OCI-LY3 (cell line): ENCODE results near the gene CCDC32.

Experiments
- H2AFZ ChIP-seq: fragments of 200-600, 300-600 bp; shearing (Covaris generic); 2 replicates; pipeline ENCODE4 v1.6.0; 2014; ENCODE audit warnings: antibody characterized with exemption, low read depth, low read length
- H3K27ac ChIP-seq: fragments of 200-600, 300-600 bp; sonication (generic); 2 replicates; pipeline ENCODE4 v1.5.1; 2014; ENCODE audit warnings: mild to moderate bottlenecking, low read length, moderate library complexity, mixed read lengths
- H3K27me3 ChIP-seq: fragments of 200-600, 300-600 bp; sonication (generic); 2 replicates; pipeline ENCODE4 v1.6.1; 2014; ENCODE audit warnings: low read depth, low read length, mixed read lengths
- H3K36me3 ChIP-seq: fragments of 200-600, 300-600 bp; sonication (generic); replicated peaks from 2 replicates; pipeline ENCODE3; 2014; ENCODE audit warnings: low read depth, low read length, mixed read lengths
- H3K4me1 ChIP-seq: fragments of 300-600, 200-600 bp; sonication (generic); 2 replicates; pipeline ENCODE4 v1.6.1; 2014; ENCODE audit warnings: low read length, mixed read lengths
- H3K4me2 ChIP-seq: fragments of 200-600, 300-600 bp; sonication (generic); 2 replicates; pipeline ENCODE4 v1.6.1; 2014; ENCODE audit warnings: low read length, mixed read lengths
- H3K4me3 ChIP-seq: fragments of 300-600, 200-600 bp; sonication (generic); 2 replicates; pipeline ENCODE4 v1.5.1; 2014; ENCODE audit warnings: antibody characterized with exemption, mild to moderate bottlenecking, low read length, moderate library complexity
- H3K79me2 ChIP-seq: fragments of 300-600, 200-600 bp; shearing (Covaris generic); 2 replicates; pipeline ENCODE4 v1.6.1; 2014; ENCODE audit warnings: mild to moderate bottlenecking, low read length, mixed read lengths
- H3K9ac ChIP-seq: fragments of 300-600, 200-600 bp; shearing (Covaris generic); 2 replicates; pipeline ENCODE4 v1.6.0; 2014; ENCODE audit warnings: mild to moderate bottlenecking, low read length, moderate library complexity
- H3K9me3 ChIP-seq: fragments of 200-600, 300-600 bp; shearing (Covaris generic); 2 replicates; pipeline ENCODE4 v1.6.1; 2014; ENCODE audit warnings: low read length, mixed read lengths; ENCODE audit not compliant: insufficient read depth
- H4K20me1 ChIP-seq: fragments of 200-600, 300-600 bp; sonication (generic); 2 replicates; pipeline ENCODE4 v1.6.1; 2016; ENCODE audit warnings: low read length, mixed read lengths; ENCODE audit not compliant: insufficient read depth
- CTCF ChIP-seq: fragments of 200-600, 300-600 bp; sonication (generic); IDR thresholded peaks from 2 replicates; pipeline ENCODE4 v1.5.1; 2014; ENCODE audit warnings: antibody characterized with exemption, low read length, low read depth
- EZH2phosphoT487 ChIP-seq: fragments of 200-600 bp; shearing (Covaris generic); IDR thresholded peaks from 2 replicates; pipeline ENCODE4 v1.6.1; 2018; ENCODE audit warnings: antibody characterized with exemption, mixed run types, low read depth

CCDC32 gene

GRCh38 chr15:40598672-40599071 is 33.8 kb upstream of the CCDC32 start:
- H3K9me3 ChIP-seq = no peaks in the 10 kb centered on the region
- no peaks in the 10 kb centered on the region for H3K36me3 ChIP-seq
- H3K79me2 ChIP-seq = peaks cover 63% of the 10 kb centered on the region
- H3K4me2 ChIP-seq = no peak overlapping the region
- no peak overlapping the region for H3K27ac ChIP-seq
- no peak overlapping the region for H2AFZ ChIP-seq
- H3K4me3 ChIP-seq = no peak overlapping the region
- H3K9ac ChIP-seq = no peak overlapping the region
- no peak for TF ChIP-seq CTCF
- TF ChIP-seq EZH2phosphoT487 = no peak
- H3K27me3 ChIP-seq = no peaks in the 10 kb centered on the region
- no peaks in the 10 kb centered on the region for H4K20me1 ChIP-seq
- peaks cover 4% of the 10 kb centered on the region; the same call in 1 of the 2 replicates for H3K4me1 ChIP-seq

- Histone ChIP-seq H3K9me3 (no peaks in the 10 kb centered on the region), H3K4me3 (no peak overlapping the region), H3K27ac (no peak overlapping the region), H2AFZ (no peak overlapping the region), H3K9ac (no peak overlapping the region), H3K36me3 (no peaks in the 10 kb centered on the region), H3K79me2 (peaks cover 63% of the 10 kb centered on the region), H4K20me1 (no peaks in the 10 kb centered on the region), H3K4me2 (no peak overlapping the region), H3K4me1 (peaks cover 8% of the 10 kb centered on the region), H3K27me3 (no peaks in the 10 kb centered on the region)
- no peak for TF ChIP-seq EZH2phosphoT487
- TF ChIP-seq CTCF = no peak
Measured at GRCh38 chr15:40598126-40598525, 33.3 kb upstream of the CCDC32 start.

GRCh38 chr15:40597024-40597423 is 32.2 kb upstream of the CCDC32 start:
- no peak overlapping the region for H2AFZ ChIP-seq
- H3K27me3 ChIP-seq = no peaks in the 10 kb centered on the region
- no peaks in the 10 kb centered on the region for H4K20me1 ChIP-seq
- peaks cover 63% of the 10 kb centered on the region for H3K79me2 ChIP-seq
- TF ChIP-seq CTCF (no peak), EZH2phosphoT487 (no peak)
- no peak overlapping the region for H3K4me3 ChIP-seq
- H3K4me2 ChIP-seq = no peak overlapping the region
- H3K4me1 ChIP-seq = peaks cover 15% of the 10 kb centered on the region
- H3K9me3 ChIP-seq = no peaks in the 10 kb centered on the region
- H3K36me3 ChIP-seq = no peaks in the 10 kb centered on the region
- no peak overlapping the region for H3K9ac ChIP-seq
- no peak overlapping the region for H3K27ac ChIP-seq

GRCh38 chr15:40595773-40596172 is 30.9 kb upstream of the CCDC32 start:
- H3K4me1 ChIP-seq = peaks cover 15% of the 10 kb centered on the region
- H3K36me3 ChIP-seq = no peaks in the 10 kb centered on the region
- H2AFZ ChIP-seq = no peak overlapping the region
- H3K9me3 ChIP-seq = no peaks in the 10 kb centered on the region
- H3K4me3 ChIP-seq = no peak overlapping the region
- no peak overlapping the region for H3K27ac ChIP-seq
- TF ChIP-seq CTCF (no peak), EZH2phosphoT487 (no peak)
- no peak overlapping the region for H3K9ac ChIP-seq
- no peak overlapping the region for H3K4me2 ChIP-seq
- H3K79me2 ChIP-seq = peaks cover 58% of the 10 kb centered on the region
- H3K27me3 ChIP-seq = no peaks in the 10 kb centered on the region
- H4K20me1 ChIP-seq = no peaks in the 10 kb centered on the region
